D341Med (cell line): ENCODE results near the gene PTGIR.

Experiments
- DNase-seq: peaks from one replicate; pipeline ENCODE4 v3.0.0; 2012; ENCODE audit warnings: low spot score

The PTGIR gene

GRCh38 chr19:46616631-46617322, 8.1 kb downstream of the PTGIR start:
- peak; percentile 87 for DNase-seq

- DNase-seq = no peak
Measured at GRCh38 chr19:46615966-46616365, 8.9 kb downstream of the PTGIR start.

- DNase-seq = peak; percentile 89
Measured at GRCh38 chr19:46614114-46614722, 10.7 kb downstream of the PTGIR start.

- no peak for DNase-seq
Measured at GRCh38 chr19:46613525-46613924, 11.4 kb downstream of the PTGIR start.

- DNase-seq = peak; percentile 25
Measured at GRCh38 chr19:46611776-46612175, 13.1 kb downstream of the PTGIR start.

- DNase-seq = peak; percentile 17
Measured at GRCh38 chr19:46610851-46611770, 13.8 kb downstream of the PTGIR start.

- no peak for DNase-seq
Measured at GRCh38 chr19:46610413-46610775, 14.5 kb downstream of the PTGIR start.

GRCh38 chr19:46609511-46610412, 15.1 kb downstream of the PTGIR start:
- DNase-seq = no peak

GRCh38 chr19:46608581-46609345, 16.1 kb downstream of the PTGIR start:
- no peak for DNase-seq

GRCh38 chr19:46608178-46608577, 16.7 kb downstream of the PTGIR start:
- no peak for DNase-seq

- DNase-seq = no peak
Measured at GRCh38 chr19:46607448-46607841, 17.4 kb downstream of the PTGIR start.

GRCh38 chr19:46606681-46607447, 18.0 kb downstream of the PTGIR start:
- DNase-seq = no peak

GRCh38 chr19:46606019-46606418, 18.9 kb downstream of the PTGIR start:
- DNase-seq = no peak

GRCh38 chr19:46605356-46605821, 19.5 kb downstream of the PTGIR start:
- DNase-seq = peak; percentile 15

GRCh38 chr19:46604781-46605355, 20.0 kb downstream of the PTGIR start:
- DNase-seq = no peak

GRCh38 chr19:46603752-46604231, 21.1 kb downstream of the PTGIR start:
- DNase-seq = no peak

GRCh38 chr19:46603195-46603637, 21.7 kb downstream of the PTGIR start:
- no peak for DNase-seq

- DNase-seq = no peak
Measured at GRCh38 chr19:46602392-46603194, 22.3 kb downstream of the PTGIR start.
